Measurements from ENCODE around the gene NACC2. TPM values are rescaled to one million over a fixed set of nuclear protein-coding genes. Genes with fewer than 3 reads are reported as not detected.
"Not testable (repeated sequence)": the region's sequence is repeated elsewhere in the genome, so short reads cannot be mapped to it uniquely, and the experiment has no call there.

Gene NACC2
- total RNA-seq, 1 experiment from 2014 or later: not detected

DNA sequence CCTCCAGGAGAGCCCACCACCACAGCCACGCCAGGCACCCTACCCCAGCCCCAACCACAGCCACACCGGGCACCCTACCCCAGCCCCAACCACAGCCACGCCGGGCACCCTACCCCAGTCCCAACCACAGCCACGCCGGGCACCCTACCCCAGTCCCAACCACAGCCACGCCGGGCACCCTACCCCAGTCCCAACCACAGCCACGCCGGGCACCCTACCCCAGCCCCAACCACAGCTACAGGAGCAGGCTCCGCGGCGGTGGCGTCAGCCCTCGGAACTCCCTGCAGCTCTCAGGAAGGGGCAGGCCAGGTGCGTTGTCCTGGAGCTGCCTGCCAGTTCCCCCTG is 128.2 kb downstream of the NACC2 start:
- DNase-seq; H3K4me2 ChIP-seq (ENCODE audit: low read depth, low read length, poor library complexity, severe bottlenecking); H3K36me3 ChIP-seq (ENCODE audit: insufficient read depth, low read length); H3K4me3 ChIP-seq (ENCODE audit: low read length); H3K27me3 ChIP-seq (ENCODE audit: low read length); H3K27ac ChIP-seq (ENCODE audit: low read length); H3K9me2 ChIP-seq (replicated peaks; ENCODE audit: insufficient read depth, low read length); H3K9me3 ChIP-seq (ENCODE audit: low read length); H4K20me1 ChIP-seq (ENCODE audit: insufficient read depth, low read depth, low read length); H2AFZ ChIP-seq (ENCODE audit: low read length); H3K9ac ChIP-seq (ENCODE audit: low read length); H3K79me2 ChIP-seq (ENCODE audit: low read length): not testable (repeated sequence)
- peaks cover 26% of the 10 kb centered on the region for H3K4me1 ChIP-seq (ENCODE audit: low read length)

- peaks cover 31% of the 10 kb centered on the region for H3K4me1 ChIP-seq (ENCODE audit: low read length)
- H3K9me2 ChIP-seq (replicated peaks; ENCODE audit: insufficient read depth, low read length): no peaks in the 10 kb centered on the region
- no peak overlapping the region for H2AFZ ChIP-seq (ENCODE audit: low read length)
- no peak for DNase-seq
- no peak overlapping the region for H3K9ac ChIP-seq (ENCODE audit: low read length)
- no peaks in the 10 kb centered on the region for H3K9me3 ChIP-seq (ENCODE audit: low read length)
- no peak overlapping the region for H3K27ac ChIP-seq (ENCODE audit: low read length)
- H4K20me1 ChIP-seq (ENCODE audit: insufficient read depth, low read depth, low read length): no peaks in the 10 kb centered on the region
- no peak overlapping the region for H3K4me2 ChIP-seq (ENCODE audit: low read depth, low read length, poor library complexity, severe bottlenecking)
- no peaks in the 10 kb centered on the region for H3K27me3 ChIP-seq (ENCODE audit: low read length)
- H3K4me3 ChIP-seq (ENCODE audit: low read length): no peak overlapping the region
- no peaks in the 10 kb centered on the region for H3K36me3 ChIP-seq (ENCODE audit: insufficient read depth, low read length)
- peaks cover 8% of the 10 kb centered on the region for H3K79me2 ChIP-seq (ENCODE audit: low read length)
These were observed 129.8 kb downstream of the NACC2 start for GRCh38 chr9:135965124-135965756.

GRCh38 chr9:135963938-135964337 is 131.2 kb downstream of the NACC2 start:
- no peaks in the 10 kb centered on the region for H4K20me1 ChIP-seq (ENCODE audit: insufficient read depth, low read depth, low read length)
- no peaks in the 10 kb centered on the region for H3K27me3 ChIP-seq (ENCODE audit: low read length)
- H3K27ac ChIP-seq (ENCODE audit: low read length): no peak overlapping the region
- H2AFZ ChIP-seq (ENCODE audit: low read length): no peak overlapping the region
- H3K36me3 ChIP-seq (ENCODE audit: insufficient read depth, low read length): no peaks in the 10 kb centered on the region
- no peak overlapping the region for H3K9ac ChIP-seq (ENCODE audit: low read length)
- no peaks in the 10 kb centered on the region for H3K9me3 ChIP-seq (ENCODE audit: low read length)
- H3K9me2 ChIP-seq (replicated peaks; ENCODE audit: insufficient read depth, low read length): no peaks in the 10 kb centered on the region
- no peak overlapping the region for H3K4me2 ChIP-seq (ENCODE audit: low read depth, low read length, poor library complexity, severe bottlenecking)
- H3K4me3 ChIP-seq (ENCODE audit: low read length): no peak overlapping the region
- DNase-seq: no peak
- H3K4me1 ChIP-seq (ENCODE audit: low read length): peaks cover 35% of the 10 kb centered on the region
- peaks cover 21% of the 10 kb centered on the region for H3K79me2 ChIP-seq (ENCODE audit: low read length)

DNA sequence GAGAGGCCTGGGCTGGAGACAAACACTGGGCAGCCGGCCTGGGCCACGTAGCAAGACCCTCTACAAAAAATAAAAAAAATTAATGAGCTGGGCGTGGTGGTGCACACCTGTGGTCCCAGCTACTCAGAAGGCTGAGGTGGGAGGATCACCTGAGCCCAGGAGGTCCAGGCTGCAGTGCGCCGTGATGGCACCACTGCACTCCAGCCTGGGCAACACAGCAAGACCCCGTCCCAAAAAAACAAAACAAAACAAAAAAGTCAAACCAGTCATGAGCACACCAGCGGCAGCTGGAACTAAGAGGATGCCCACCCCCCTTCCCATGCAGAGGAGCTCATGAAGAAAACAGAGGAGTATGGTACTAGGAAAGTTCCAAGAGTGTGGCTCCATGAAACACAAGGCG is 131.8 kb downstream of the NACC2 start:
- Histone ChIP-seq H3K36me3 (ENCODE audit: insufficient read depth, low read length) (0 out of 2 replicates have a peak, but pooled peaks cover 5% of the 10 kb centered on the region), H3K27ac (ENCODE audit: low read length) (no peak overlapping the region), H3K9me3 (ENCODE audit: low read length) (no peaks in the 10 kb centered on the region), H4K20me1 (ENCODE audit: insufficient read depth, low read depth, low read length) (no peaks in the 10 kb centered on the region), H3K27me3 (ENCODE audit: low read length) (no peaks in the 10 kb centered on the region), H3K9me2 (replicated peaks; ENCODE audit: insufficient read depth, low read length) (no peaks in the 10 kb centered on the region), H3K9ac (ENCODE audit: low read length) (no peak overlapping the region), H3K4me3 (ENCODE audit: low read length) (no peak overlapping the region), H2AFZ (ENCODE audit: low read length) (no peak overlapping the region), H3K79me2 (ENCODE audit: low read length) (peaks cover 27% of the 10 kb centered on the region), H3K4me2 (ENCODE audit: low read depth, low read length, poor library complexity, severe bottlenecking) (no peak overlapping the region), H3K4me1 (ENCODE audit: low read length) (peaks cover 29% of the 10 kb centered on the region)
- DNase-seq: no peak

- Histone ChIP-seq H4K20me1 (ENCODE audit: insufficient read depth, low read depth, low read length) (0 out of 2 replicates have a peak, but pooled peaks cover 3% of the 10 kb centered on the region), H3K4me3 (ENCODE audit: low read length) (no peak overlapping the region)
These were observed 132.3 kb downstream of the NACC2 start for GRCh38 chr9:135962696-135963307.

DNA sequence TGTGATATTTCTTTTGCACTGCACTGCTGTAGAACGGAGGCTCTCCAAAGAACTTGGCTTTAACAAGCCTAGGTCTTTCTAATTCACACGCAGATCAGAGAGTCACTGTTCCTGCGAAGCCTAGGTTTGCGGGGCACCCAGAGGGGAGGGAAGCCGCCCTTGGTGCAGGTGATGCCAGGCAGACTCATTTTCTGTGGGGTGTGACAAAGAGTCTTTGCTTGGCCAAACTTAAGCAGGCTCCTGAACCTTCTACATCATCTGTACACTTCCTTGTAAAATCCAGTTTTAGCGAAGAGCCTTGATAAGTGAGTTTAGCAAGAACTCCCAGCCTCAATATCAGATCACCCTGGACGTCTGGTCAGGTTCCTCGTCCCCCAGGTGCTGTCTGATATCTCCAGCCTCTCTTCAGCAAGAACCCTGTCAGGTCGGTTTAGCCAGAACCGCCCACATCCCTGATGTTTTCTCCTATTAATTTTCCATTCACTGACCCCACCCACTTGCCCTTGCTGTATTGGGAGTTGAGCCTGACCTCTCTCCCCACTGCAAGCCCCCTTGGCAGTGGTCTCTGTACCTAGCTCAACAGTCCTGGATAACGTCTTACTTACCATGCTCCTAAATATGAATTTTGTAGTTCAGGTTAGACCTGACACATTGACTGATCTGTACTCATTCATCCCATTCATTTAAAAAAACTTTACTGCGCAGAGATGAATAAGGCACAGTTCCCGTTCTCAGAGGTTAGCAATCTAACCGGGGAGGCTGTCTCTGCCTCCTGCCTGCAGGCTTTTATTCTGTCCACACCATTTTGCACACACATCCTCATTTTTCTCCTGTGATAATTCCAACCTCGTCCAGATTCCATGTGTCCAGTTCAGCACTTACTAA is 133.0 kb downstream of the NACC2 start:
- Histone ChIP-seq H3K4me3 (ENCODE audit: low read length) (peak overlapping the region; percentile 54), H3K4me2 (ENCODE audit: low read depth, low read length, poor library complexity, severe bottlenecking) (peak overlapping the region; percentile 70), H3K27me3 (ENCODE audit: low read length) (no peaks in the 10 kb centered on the region), H3K27ac (ENCODE audit: low read length) (no peak overlapping the region), H3K9ac (ENCODE audit: low read length) (peak overlapping the region; percentile 56), H3K9me2 (replicated peaks; ENCODE audit: insufficient read depth, low read length) (no peaks in the 10 kb centered on the region), H3K36me3 (ENCODE audit: insufficient read depth, low read length) (0 out of 2 replicates have a peak, but pooled peaks cover 5% of the 10 kb centered on the region), H3K9me3 (ENCODE audit: low read length) (no peaks in the 10 kb centered on the region), H3K79me2 (ENCODE audit: low read length) (peaks cover 40% of the 10 kb centered on the region), H4K20me1 (ENCODE audit: insufficient read depth, low read depth, low read length) (0 out of 2 replicates have a peak, but pooled peaks cover 3% of the 10 kb centered on the region), H3K4me1 (ENCODE audit: low read length) (peaks cover 22% of the 10 kb centered on the region), H2AFZ (ENCODE audit: low read length) (0 out of 2 replicates have a peak overlapping the region, but pooled peaks have one; percentile 21)
- DNase-seq: no peak

More at GRCh38 chr9:135962696-135963307, 132.3 kb downstream of the NACC2 start:
- Histone ChIP-seq H3K4me1 (ENCODE audit: low read length) (peaks cover 24% of the 10 kb centered on the region), H3K4me2 (ENCODE audit: low read depth, low read length, poor library complexity, severe bottlenecking) (peak overlapping the region; percentile 70), H3K36me3 (ENCODE audit: insufficient read depth, low read length) (0 out of 2 replicates have a peak, but pooled peaks cover 5% of the 10 kb centered on the region), H3K9ac (ENCODE audit: low read length) (no peak overlapping the region), H3K27ac (ENCODE audit: low read length) (no peak overlapping the region), H3K9me3 (ENCODE audit: low read length) (no peaks in the 10 kb centered on the region), H3K79me2 (ENCODE audit: low read length) (peaks cover 32% of the 10 kb centered on the region), H3K27me3 (ENCODE audit: low read length) (no peaks in the 10 kb centered on the region), H2AFZ (ENCODE audit: low read length) (no peak overlapping the region), H3K9me2 (replicated peaks; ENCODE audit: insufficient read depth, low read length) (no peaks in the 10 kb centered on the region)
- DNase-seq: no peak

DNA sequence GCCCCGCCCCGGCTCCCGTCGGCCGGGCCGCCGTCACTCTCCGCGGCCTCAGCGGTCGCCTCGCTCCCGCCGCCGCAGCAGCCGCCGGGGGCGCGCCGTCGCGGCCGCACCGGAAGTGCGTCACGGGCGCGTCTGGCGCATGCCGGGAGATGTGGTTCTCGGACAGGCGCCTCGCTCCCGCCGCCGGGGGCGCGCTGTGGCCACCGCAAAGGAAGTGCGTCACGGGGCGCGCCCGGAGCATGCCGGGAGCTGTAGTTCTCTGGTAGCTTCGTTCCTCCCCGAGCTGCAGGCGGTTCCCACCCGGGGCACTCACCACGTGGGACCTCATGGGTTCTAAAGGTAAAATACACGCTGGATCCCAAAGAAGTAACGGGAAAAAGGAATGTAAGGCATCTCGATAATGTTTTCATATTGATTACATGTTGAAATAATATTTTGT is 133.8 kb downstream of the NACC2 start, which contains the start of gene UBAC1:
UBAC1 (minus strand) TSS at position 97 of the 439 bp plus-strand sequence. CDS start 211 bp downstream, outside the sequence.
- Histone ChIP-seq H3K79me2 (ENCODE audit: low read length) (peaks cover 47% of the 10 kb centered on the region), H4K20me1 (ENCODE audit: insufficient read depth, low read depth, low read length) (0 out of 2 replicates have a peak, but pooled peaks cover 7% of the 10 kb centered on the region), H3K4me3 (ENCODE audit: low read length) (peak within 1 kb of the TSS; percentile 98), H3K36me3 (ENCODE audit: insufficient read depth, low read length) (0 out of 2 replicates have a peak, but pooled peaks cover 5% of the 10 kb centered on the region), H3K27ac (ENCODE audit: low read length) (peak within 1 kb of the TSS; percentile 49; the same call in 1 of the 2 replicates), H3K9me2 (replicated peaks; ENCODE audit: insufficient read depth, low read length) (no peaks in the 10 kb centered on the region), H3K4me1 (ENCODE audit: low read length) (peaks cover 22% of the 10 kb centered on the region), H2AFZ (ENCODE audit: low read length) (peak within 1 kb of the TSS; percentile 30; the same call in 1 of the 2 replicates), H3K9me3 (ENCODE audit: low read length) (no peaks in the 10 kb centered on the region), H3K4me2 (ENCODE audit: low read depth, low read length, poor library complexity, severe bottlenecking) (peak within 1 kb of the TSS; percentile 84), H3K9ac (ENCODE audit: low read length) (peak within 1 kb of the TSS; percentile 95), H3K27me3 (ENCODE audit: low read length) (no peaks in the 10 kb centered on the region)
- peak; percentile 99 for DNase-seq

Measured in Karpas-422 (cell line).